ENCODE data around the gene NOL9.

- TF ChIP-seq CTCF (IDR thresholded peaks at IDR 0.05) (no peak), POLR2A (IDR thresholded peaks at IDR 0.05) (no peak)
These were observed 59.7 kb downstream of the NOL9 start for GRCh38 chr1:6494627-6495026.
